Stimulated activated CD8-positive, alpha-beta memory T cell treated with anti-CD3 and anti-CD28 coated beads, Interleukin-15, amount 100 ng/mL, for 24 hours (primary cell): ENCODE data around the gene SMIM13.

Source experiments
- DNase-seq: peaks from one replicate; pipeline ENCODE4 v3.0.0-alpha.2; 2020; ENCODE audit warnings: low read depth

The SMIM13 gene

GRCh38 chr6:11160199-11160598, 66.6 kb downstream of the SMIM13 start:
- no peak for DNase-seq

GRCh38 chr6:11161031-11161956, 67.7 kb downstream of the SMIM13 start:
- DNase-seq: no peak

GRCh38 chr6:11162262-11162661, 68.6 kb downstream of the SMIM13 start:
- no peak for DNase-seq

GRCh38 chr6:11163932-11164331, 70.3 kb downstream of the SMIM13 start:
- no peak for DNase-seq

GRCh38 chr6:11164717-11165646, 71.3 kb downstream of the SMIM13 start:
- no peak for DNase-seq

- no peak for DNase-seq
These were observed 73.3 kb downstream of the SMIM13 start for GRCh38 chr6:11166948-11167347.

- no peak for DNase-seq
These were observed 74.5 kb downstream of the SMIM13 start for GRCh38 chr6:11168091-11168635.

GRCh38 chr6:11171952-11172351, 78.3 kb downstream of the SMIM13 start:
- DNase-seq: no peak

GRCh38 chr6:11172501-11173327, 79.1 kb downstream of the SMIM13 start:
- DNase-seq: peak; percentile 74

GRCh38 chr6:11174242-11174611, 80.6 kb downstream of the SMIM13 start:
- no peak for DNase-seq

GRCh38 chr6:11177271-11177670, 83.6 kb downstream of the SMIM13 start:
- no peak for DNase-seq

GRCh38 chr6:11179088-11179418, 85.4 kb downstream of the SMIM13 start:
- DNase-seq: no peak

GRCh38 chr6:11179419-11180202, 86.0 kb downstream of the SMIM13 start:
- no peak for DNase-seq

GRCh38 chr6:11181478-11182136, 88.0 kb downstream of the SMIM13 start:
- no peak for DNase-seq

GRCh38 chr6:11183761-11184362, 90.2 kb downstream of the SMIM13 start:
- no peak for DNase-seq

- DNase-seq: no peak
These were observed 91.7 kb downstream of the SMIM13 start for GRCh38 chr6:11185204-11185842.

- no peak for DNase-seq
These were observed 93.7 kb downstream of the SMIM13 start for GRCh38 chr6:11187301-11187700.
